UCSD-AML1 (cell line): ENCODE data around the gene PER2.

Source experiments
- DNase-seq: peaks from one replicate; lab custom pipeline; 2025; ENCODE audit not compliant: unreplicated experiment; lab: John Stamatoyannopoulos, UW

Gene PER2

GRCh38 chr2:238251331-238251730 is 37.1 kb downstream of the PER2 start:
- no peak for DNase-seq

- DNase-seq: no peak
Measured at GRCh38 chr2:238250896-238251295, 37.5 kb downstream of the PER2 start.

- DNase-seq: no peak
Measured at GRCh38 chr2:238247841-238248453, 40.5 kb downstream of the PER2 start.

GRCh38 chr2:238247002-238247822 is 41.2 kb downstream of the PER2 start:
- DNase-seq: no peak

- DNase-seq: no peak
Measured at GRCh38 chr2:238244151-238244550, 44.3 kb downstream of the PER2 start.

GRCh38 chr2:238243496-238244076 is 44.8 kb downstream of the PER2 start:
- no peak for DNase-seq

GRCh38 chr2:238242731-238243495 is 45.5 kb downstream of the PER2 start:
- DNase-seq: no peak

- DNase-seq: no peak
Measured at GRCh38 chr2:238241970-238242369, 46.4 kb downstream of the PER2 start.

- DNase-seq: no peak
Measured at GRCh38 chr2:238240757-238241711, 47.4 kb downstream of the PER2 start.

DNA sequence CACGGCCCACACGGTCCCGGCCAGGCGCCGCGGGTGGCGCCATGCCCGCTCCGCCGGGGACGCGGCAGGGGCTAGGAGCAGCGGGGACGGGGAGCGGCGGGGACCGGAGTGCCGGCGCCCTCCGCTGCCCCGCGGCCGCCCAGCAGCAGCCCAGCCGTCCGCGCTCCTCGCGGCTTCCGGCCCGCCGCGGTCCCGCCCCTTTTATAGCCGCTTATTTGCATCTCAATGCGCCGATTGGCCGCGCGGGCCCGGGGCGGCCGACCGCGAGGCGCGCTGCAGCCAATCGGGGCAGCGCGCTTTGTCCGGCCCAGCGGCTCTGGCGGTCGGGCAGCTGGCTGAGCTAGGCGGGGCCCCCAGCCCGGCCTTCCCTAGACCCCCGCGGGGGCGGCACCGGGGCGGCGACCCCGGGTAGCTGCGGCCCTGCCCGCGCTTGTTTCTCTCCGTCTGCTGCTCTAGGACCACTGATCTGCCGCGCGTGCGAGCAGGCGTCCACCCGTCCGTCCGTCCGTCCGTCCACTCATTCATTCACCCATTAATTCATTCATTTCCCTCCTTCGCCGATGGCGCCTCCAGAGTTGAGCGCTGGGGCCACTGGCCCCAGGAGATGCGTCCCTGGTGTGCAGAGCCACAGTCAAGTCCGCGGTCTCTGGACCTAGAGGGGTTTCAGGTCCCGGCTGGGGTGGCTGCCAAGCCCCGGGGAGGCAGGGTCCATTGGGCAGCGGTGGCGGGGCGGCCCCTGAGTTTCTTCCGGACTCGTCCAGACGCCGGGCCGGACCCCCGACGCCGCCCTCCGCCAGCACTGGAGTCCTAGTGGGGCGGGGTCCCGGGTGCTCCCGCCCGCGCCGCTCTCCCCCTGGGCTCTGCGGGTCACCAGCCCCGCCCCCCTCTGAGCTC is 48.3 kb downstream of the PER2 start, which contains the start of gene HES6:
Gene HES6 (minus strand): TSS at position 176 of the 894 bp plus-strand sequence. CDS start 133 bp downstream, at position 43.
- peak; percentile 89 for DNase-seq

GRCh38 chr2:238239543-238239862 is 48.9 kb downstream of the PER2 start:
- no peak for DNase-seq

DNA sequence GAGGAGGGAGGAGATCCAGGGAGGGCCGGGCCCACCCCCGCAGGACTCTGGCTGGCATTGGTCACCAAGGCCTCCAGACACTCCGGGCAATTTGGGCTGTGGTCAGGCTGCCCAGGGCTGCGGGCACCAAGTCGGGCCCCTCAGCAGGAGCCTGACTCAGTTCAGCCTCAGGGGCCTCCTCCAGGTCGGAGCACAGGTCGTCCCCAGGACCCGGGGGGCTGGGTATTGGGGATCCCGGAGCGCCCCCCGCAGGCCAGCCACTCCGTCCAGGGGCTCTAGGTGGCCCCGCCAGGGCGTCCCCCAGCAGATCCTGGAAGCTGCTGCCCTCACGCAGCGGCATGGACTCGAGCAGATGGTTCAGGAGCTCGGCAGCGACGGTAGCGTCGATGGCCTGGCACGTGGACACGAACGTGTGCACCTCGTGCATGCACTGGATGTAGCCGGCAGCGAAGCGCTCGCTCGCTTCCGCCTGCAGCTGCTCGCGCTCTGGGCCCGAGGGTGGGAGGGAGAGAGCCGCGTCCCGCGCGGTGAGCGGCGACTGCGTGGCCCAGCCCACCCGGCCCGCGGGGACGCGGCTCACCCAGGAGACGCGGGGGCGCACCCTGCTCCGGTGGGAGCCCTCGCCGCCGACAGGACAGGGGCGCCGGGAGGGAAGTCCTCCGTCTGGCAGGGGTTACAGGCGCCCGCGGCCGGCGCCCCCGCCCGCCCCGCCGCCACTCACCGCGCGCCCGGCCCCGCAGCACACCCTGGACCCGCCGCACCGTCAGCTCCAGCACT is 49.5 kb downstream of the PER2 start:
- DNase-seq: no peak

DNA sequence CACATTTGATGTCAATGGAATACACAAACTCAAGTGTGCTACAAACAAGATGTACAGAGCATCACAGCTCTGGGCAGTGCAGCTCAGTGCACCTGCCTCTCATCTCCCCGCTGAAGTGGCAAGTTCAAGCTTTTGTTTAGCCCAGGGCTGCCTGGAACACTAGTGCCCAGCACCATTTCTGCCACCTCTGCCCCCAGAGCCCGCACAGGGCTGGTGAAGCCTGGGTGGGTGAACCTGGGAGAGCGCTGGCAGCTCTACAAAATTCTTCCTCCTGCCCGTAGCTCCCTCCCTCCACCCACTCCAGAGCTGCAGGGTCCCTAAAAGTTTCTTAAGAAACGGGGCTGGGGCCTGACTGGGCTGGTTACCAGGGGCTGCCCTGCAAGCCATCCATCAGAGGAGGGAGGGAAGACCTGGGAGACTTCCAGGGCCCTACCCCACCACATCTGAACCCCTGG is 50.1 kb downstream of the PER2 start:
- DNase-seq: no peak

GRCh38 chr2:238237431-238238135 is 50.8 kb downstream of the PER2 start:
- DNase-seq: no peak

DNA sequence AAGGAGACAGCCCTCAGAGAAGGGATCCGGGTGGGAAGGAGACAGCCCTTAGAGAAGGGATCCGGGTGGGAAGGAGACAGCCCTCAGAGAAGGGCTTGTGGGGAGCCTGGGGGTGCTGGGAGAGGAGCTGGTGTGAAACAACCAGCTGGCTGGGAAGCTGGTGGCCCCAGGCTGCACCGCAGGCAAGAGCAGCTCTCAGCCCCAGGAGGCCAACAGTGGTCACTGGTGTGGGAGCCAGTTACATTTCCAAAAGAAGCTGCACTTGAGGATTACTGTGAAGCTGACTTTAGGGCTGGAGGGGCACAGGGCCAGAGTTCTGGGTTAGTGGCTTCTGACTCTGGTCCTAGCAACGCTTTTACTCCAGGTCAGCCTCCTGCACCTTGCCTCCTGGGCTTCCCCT is 51.8 kb downstream of the PER2 start:
- no peak for DNase-seq

GRCh38 chr2:238235856-238236255 is 52.6 kb downstream of the PER2 start:
- no peak for DNase-seq

DNA sequence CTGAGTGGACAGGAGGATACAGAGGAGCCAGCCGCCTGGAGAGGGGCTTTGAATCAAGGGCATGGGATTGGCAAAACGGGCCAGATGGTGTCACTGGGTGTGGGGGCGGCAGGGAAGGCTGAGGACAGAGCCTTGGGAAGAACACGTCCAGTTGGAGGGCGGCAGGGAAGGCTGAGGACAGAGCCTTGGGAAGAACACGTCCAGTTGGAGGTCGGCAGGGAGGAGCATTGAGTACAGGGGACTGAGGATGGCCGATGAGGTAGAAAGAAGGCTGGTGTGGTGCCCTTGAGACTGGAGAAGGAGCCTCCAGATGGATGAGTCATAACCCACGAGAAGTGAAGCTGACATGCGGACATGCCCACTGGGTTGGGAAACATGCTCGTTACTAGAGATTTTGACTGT is 53.1 kb downstream of the PER2 start:
- DNase-seq: no peak

- no peak for DNase-seq
Measured at GRCh38 chr2:238233625-238234024, 54.8 kb downstream of the PER2 start.
